HG03460 (cell line): ENCODE measurements around the gene SOX13.

Experiments used
- ATAC-seq: cut with Tn5 transposase; IDR thresholded peaks from one replicate; pipeline ENCODE4 v1.9.1; 2021; ENCODE audit not compliant: unreplicated experiment

The SOX13 gene

GRCh38 chr1:204062106-204062505, 10.8 kb upstream of the SOX13 start:
- no peak for ATAC-seq

- ATAC-seq: no peak
These were observed 7.5 kb upstream of the SOX13 start for GRCh38 chr1:204065174-204065985.

GRCh38 chr1:204065986-204066300, 7.0 kb upstream of the SOX13 start:
- no peak for ATAC-seq

GRCh38 chr1:204067935-204068334, 5.0 kb upstream of the SOX13 start:
- no peak for ATAC-seq

- ATAC-seq: no peak
These were observed 3.0 kb upstream of the SOX13 start for GRCh38 chr1:204069887-204070286.

GRCh38 chr1:204070895-204071294, 2.0 kb upstream of the SOX13 start:
- ATAC-seq: no peak

- ATAC-seq: no peak
These were observed 940 bp downstream of the SOX13 start for GRCh38 chr1:204073837-204074273.

GRCh38 chr1:204074274-204075138, 1.6 kb downstream of the SOX13 start:
- ATAC-seq: no peak

GRCh38 chr1:204075139-204075521, 2.2 kb downstream of the SOX13 start:
- ATAC-seq: no peak

- no peak for ATAC-seq
These were observed 3.3 kb downstream of the SOX13 start for GRCh38 chr1:204075890-204076846.

- ATAC-seq: no peak
These were observed 4.0 kb downstream of the SOX13 start for GRCh38 chr1:204076891-204077290.

GRCh38 chr1:204077979-204078696, 5.2 kb downstream of the SOX13 start:
- no peak for ATAC-seq

- ATAC-seq: no peak
These were observed 6.7 kb downstream of the SOX13 start for GRCh38 chr1:204079608-204079999.

- ATAC-seq: no peak
These were observed 7.4 kb downstream of the SOX13 start for GRCh38 chr1:204080163-204080903.

GRCh38 chr1:204081164-204081790, 8.4 kb downstream of the SOX13 start:
- ATAC-seq: no peak

- ATAC-seq: no peak
These were observed 9.0 kb downstream of the SOX13 start for GRCh38 chr1:204081791-204082513.

GRCh38 chr1:204083491-204083890, 10.6 kb downstream of the SOX13 start:
- ATAC-seq: no peak

GRCh38 chr1:204084247-204084772, 11.4 kb downstream of the SOX13 start:
- no peak for ATAC-seq
